Stimulated activated CD4-positive, alpha-beta T cell treated with anti-CD3 and anti-CD28 coated beads, Interleukin-2, amount 100 ng/mL, for 4 hours (primary cell): ENCODE measurements around the gene INPP5A.
"Not testable (repeated sequence)": the region's sequence is repeated elsewhere in the genome, so short reads cannot be mapped to it uniquely, and the experiment has no call there.

Experiments used
- DNase-seq: peaks from one replicate; pipeline ENCODE4 v3.0.0-alpha.2; 2020; ENCODE audit warnings: low read depth

The INPP5A gene

DNA sequence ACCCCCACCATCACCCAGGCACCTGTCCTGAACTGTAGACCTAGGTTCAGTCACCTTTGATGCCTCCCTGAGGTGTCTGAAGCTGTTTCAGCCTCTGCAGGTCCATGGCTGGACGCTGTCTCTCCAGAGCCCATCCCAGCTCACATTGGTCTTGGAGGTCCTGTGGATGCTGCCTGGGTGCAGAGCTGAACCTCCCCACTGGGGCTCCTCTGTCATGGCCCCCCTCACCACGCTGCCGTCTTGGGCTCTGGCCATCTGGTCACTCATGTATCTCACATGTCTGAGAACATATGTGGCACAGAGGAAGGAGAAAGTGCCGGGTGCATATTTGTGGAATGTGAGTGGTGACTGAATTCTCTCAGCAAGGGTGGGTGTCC is 139.5 kb downstream of the INPP5A start:
- no peak for DNase-seq

DNA sequence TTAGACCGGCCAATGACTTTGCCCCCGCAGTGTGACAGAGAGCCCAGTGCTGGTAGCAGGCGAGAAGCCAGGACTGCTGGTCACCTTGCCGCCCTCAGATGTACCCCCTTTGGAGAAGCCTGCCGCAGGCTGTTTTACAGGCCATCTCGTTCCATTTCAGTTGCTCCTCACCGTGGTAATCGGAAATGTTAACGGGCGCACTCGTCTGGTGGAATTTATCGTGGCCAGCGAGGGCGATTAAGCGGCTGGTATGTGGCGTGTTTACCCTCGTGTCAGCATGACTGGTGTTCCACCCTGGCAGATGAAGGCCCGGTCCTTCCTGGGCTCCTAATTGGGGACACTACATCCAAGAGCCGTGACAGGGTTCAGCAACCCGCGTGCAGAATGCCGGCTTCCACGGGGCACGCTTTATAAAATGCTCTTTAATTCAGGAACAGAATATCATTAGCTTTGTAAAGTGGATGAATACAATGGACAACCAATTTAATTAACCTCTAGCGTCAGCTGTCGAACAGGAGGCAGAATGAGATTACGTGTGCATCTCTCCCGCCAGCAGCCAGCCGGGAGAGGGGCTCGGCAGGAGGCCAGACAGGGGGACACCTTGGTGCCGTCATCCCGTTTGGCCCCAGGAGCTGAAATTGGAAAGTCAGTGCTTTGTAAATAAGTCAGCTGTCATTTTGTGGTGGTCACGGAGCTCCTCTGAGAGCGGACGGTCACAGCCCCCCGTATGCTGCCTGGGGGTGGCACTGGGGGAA is 140.1 kb downstream of the INPP5A start:
- no peak for DNase-seq

DNA sequence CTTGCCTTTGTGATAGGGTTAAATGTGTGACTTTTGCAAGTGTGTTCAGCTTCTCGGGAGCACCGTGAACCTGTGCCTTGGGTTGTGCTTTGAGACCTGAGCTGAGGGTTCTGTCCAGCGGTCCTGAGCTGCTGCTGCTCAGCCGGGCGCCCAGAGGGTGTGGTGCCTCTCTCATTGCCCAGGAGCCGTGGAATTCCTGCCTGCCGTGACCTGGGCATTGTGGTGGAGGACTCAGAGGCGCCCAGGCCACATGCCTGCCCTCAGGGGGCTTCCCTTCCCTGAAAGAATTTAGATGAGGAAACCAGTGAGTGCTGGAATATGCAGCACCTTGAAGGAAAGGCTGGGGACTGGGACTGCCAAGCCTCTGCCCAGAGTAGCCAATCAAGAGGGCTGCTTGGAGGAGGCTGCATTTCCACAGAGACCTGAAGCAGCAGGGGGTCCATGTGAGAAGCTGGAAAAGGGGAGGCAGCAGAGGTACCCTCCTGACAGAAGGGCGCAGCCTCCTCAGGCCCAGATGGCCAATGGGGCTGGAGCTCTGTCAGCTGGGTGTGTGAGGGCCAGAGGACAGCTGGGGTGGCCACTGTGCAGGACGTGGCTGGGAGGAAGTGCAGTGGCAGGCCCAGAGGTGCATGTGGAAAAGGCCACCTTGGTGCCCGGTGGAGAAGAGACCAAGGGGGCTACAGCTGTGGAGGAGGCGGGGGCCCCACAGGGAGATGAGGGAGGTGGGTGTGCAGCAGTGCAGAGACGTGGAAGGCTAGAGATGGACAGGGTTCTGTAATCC is 141.0 kb downstream of the INPP5A start:
- no peak for DNase-seq

DNA sequence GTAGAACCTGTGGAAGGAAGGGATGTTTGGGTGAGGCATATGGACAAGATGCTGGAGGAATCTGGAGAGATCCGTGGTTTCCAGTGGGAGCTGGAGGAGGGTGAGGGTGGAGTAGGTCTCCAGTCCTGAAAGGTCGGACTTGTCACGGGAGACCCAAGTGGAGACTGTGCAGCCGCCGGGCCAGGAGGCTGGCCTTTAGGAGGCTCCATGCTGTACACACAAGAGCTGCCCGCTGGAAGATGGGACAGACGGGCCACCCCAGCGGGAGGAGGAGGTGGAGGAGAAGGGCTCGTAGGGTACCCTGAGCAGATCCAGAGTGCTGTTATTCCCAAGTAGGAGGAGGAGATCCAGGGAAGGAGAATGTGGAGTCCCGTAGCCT is 141.6 kb downstream of the INPP5A start:
- DNase-seq = no peak

DNA sequence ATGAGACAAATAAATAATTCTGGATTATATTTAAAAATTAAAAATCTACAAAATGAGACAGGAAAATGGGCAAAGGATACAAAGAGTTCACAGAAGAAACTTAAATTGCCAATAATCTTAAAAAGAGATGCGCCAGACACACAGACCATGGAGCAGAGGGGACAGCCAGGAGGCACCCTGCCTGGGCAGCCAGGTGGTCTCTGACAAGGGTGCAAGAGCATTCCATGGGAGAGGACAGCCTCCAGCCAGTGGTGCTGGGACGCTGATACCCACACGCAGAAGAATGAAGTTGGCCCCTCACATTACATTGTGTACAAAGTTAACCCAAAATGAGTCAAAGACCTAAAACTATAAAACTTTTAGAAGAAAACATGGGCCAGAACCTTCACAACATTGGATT is 142.1 kb downstream of the INPP5A start:
- no peak for DNase-seq

DNA sequence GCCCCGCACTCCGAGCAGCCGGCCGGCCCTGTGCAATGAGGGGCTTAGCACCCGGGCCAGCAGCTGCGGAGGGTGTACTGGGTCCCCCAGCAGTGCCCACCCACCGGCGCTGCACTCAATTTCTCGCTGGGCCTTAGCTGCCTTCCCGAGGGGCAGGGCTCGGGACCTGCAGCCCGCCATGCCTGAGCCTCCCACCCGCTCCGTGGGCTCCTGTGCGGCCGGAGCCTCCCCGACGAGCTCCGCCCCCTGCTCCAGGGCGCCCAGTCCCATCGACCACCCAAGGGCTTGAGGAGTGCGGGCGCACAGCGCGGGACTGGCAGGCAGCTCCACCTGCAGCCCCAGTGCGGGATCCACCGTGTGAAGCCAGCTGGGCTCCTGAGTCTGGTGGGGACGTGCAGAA is 143.2 kb downstream of the INPP5A start:
- DNase-seq = not testable (repeated sequence)

DNA sequence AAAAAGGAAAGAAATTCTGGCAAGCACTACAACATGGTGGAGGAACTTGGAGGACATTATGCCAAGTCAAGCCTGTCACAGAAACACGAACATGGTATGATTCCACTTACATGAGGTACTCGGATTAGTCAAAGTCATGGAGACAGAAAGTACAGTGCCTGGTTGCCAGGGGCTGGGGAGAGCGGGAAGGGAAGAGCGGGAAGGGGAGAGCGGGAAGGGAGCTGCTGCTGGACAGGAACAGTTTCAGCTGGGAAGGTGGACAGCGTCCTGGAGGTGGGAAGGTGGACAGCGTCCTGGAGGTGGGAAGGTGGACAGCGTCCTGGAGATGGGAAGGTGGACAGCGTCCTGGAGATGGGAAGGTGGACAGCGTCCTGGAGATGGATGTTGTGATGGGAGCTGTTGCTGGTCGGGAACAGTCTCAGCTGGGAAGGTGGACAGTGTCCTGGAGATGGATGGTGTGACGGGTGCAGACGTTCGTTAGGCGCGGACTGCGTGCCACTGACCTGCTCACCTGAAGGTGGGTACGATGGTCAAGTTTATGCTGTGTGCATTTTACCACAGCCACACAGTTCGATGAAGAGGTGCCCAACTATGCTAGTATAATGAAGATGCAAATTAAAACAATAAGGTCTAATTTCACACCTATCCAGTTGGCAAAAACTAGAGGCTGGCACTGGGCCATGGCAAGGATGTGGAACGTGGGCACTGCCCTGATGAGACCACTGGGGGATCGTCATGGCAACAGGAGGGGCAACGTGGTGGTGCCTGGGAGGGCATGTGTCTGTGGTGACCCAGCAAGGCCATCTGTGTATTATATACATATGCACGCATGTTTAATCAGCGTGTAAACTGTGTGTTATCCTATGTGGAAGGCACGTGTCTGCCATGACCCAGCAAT is 144.5 kb downstream of the INPP5A start:
- DNase-seq = no peak

DNA sequence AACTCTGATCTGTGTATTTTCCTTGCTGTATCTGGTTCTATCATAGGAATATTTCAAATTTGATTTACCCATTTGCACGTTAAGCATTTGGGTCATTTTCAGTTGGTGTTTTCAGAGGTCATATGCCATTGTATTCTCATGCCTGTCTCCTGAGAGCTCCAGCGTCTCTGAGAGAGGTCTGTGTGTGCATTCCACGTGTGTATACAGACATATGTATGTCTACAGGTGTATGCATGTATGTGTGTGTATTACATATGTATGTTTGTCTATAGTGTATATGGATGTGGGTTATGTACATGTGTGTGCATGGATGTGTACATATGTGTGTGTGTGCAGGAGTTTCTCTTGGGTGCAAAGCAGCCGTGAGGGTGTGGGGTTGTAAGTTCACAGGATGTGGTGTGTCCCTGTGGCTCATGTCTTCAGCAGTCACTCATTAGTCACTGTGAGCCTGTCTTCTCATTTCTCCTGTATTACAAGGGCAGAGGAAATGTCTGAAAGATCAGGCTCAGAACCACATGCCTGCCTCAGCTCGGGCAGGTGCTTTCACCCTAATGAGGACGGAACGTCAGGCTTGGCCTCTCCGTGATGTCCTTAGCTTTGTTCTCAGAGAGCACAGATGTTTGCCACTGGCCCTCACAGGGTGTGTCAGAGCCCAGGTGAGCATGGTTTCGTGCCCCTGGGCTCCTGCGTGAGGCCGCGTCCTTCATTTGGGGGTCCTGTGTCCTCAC is 146.7 kb downstream of the INPP5A start:
- peak; percentile 4 for DNase-seq

DNA sequence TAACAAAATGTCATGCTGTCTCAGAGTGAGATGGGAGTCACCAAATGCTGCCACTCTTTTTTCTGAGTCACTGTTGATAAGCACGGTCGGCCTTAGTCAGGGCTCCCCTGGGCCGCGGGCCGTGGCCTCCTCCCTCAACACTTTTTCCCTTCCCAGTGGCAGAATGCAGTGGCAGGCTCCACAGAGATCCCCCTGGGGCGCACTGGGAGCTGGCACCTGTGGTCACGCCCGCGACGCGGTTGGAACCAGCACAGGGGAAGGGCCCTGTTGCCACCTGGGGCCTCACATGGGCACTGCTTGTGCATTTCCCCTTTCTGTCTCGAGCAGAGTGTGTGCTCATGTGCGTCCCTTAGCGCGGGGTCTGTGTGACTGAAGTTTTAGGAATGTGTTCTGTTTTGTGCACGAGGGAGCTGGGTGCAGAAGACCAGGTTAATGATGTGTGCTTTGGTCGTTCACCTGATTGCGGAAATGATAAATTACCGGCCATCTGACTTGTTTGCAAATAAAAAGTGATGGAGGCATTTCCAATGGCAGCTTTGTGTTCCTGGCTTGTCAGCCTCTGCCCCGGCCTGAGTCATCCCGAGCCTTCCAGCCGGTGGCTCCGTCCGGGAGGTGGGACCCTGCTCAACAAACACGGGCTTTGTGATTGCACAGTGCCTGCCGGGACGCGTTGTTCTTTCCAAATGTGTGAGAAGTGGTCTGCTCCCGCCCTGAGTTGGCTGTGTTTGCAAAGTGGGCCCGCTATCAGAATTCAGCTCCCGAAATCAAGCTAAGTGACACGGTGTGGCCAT is 147.7 kb downstream of the INPP5A start:
- DNase-seq = no peak

DNA sequence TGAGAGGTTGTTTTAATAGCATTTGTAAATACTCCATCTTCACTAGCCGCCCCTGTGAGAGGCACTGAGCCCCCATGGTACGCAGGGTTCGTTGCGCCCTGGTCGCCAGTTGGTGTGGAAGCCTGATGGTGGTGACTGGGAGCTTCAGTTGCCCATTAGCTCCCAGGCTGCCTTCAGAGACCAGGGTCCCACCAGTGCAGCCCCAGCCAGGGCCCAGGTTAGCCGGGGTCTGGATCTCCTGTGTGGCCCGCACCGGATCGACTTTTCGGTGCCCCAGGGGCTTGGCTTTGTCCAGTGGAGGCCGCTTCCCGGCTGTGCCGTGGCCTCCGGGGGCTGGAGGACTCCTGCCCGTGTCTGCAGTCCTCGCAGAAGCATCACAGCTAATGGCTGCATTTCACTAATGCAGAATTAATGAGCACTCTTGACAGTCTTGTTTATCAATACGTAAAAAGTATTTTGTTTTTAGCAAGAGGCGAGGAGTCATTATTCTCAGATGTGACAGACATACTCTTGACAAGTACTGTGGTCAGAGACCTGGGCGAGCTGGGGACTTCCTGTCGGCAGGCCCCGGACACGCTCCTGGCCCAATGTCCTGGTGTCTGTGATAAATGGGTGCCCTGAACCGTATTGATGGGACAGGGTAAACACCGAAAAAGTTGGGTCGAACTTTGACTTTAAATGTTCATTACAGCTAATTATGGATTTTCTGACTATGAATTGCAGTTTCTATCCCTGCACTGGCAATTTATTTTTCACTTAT is 148.5 kb downstream of the INPP5A start:
- DNase-seq = no peak

DNA sequence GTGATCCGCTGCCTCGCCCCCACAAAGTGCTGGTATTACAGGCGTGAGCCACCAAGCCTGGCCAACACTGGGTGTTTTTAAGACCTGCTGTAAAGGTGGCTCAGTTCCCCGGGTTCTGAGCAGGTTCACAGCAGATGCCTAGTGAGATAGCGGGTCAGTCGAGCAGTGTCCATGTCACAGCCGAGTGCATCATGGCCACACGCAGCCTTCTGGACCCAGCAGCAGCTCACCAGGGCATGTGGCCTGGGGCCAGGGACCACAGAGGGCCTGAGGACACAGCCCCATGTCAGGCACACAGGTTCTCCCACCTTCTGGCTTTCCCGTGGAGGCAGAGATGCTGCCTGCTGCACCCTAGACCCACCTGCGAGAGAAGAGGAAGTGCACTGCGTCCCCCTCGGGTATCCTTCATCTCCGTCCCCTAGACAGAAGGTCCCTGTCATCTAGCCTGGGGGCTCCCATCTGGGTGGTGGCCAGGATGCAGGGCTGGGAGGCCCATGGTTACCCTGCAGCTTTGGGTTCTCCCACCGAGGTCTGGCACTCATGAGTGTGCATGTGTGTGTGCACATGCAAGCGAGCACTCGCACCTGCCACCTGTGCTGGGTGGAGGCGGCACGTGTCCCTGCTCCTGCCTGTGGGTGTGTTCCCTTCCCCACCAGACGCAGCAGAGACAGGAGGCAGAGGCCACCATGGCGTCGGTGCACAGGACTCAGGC is 149.8 kb downstream of the INPP5A start:
- DNase-seq = no peak

DNA sequence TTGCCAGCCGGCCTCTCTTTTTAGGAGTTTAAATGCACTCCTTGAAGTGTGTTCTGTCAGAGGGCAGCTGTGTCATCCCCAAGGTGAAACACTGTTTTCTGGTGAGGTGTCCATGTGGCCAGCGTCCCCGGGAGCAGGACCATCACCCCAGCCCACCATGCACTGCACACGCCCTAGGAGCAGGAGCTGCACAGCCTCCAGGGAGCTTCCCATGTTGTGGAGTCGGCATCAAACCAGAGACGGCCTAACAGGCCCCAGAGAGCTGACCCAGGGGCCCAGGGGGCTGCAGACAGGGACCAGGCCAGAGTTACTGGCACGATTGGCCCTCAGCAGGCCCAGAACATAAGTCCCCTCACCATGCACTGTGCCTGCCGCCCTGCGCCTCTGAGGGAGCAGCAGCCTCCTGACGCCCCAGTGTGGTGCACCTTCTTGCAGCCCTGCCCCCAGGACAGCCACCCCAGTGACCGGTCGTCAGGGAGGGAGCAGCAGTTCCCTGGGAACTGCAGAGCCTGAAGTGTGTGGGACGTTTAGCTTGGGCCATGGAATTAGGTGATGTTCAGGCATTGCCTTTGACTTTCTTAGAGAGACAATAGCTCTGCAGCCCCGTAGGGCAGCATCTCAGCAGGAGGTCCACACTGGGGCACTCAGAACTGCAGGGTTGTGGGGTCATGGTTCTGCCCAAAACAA is 150.4 kb downstream of the INPP5A start:
- no peak for DNase-seq

DNA sequence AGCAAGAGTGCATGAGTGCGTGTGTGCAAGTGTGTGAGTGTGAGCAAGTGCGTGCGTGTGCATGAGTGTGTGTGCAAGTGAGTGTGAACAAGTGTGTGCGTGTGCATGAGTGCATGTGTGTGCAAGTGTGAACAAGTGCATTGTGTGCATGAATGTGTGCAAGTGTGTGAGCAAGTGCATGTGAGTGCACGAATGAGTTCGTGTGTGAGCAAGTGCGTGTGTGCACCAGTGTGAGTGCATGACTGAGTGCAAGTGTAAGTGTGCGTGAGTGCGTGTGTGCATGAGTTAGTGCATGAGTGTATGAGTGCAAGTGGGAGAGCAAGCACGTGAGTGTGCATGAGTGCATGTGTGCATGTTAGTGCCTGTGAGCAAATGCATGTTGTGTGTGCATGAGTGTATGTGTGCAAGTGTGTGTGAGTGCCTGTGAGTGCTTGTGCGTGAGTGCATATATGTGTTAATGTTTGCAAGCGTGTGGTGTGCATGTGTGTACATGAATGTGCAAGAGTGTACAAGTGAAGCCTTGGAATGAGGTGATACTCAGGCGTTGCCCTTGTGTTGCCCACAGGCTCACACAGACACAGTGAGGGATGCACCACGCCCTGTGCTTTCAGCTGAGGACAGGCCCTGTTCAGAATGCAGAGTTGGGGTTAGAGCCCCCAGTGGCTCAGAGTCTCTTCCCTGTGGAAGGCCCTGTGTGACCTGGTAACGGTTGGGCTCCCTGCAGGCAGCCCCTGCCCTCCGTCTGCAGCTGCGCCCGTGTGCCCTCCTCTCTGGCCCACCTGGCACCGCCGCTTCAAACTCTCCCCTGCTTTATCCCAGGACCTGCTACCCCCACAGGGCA is 151.2 kb downstream of the INPP5A start:
- no peak for DNase-seq

DNA sequence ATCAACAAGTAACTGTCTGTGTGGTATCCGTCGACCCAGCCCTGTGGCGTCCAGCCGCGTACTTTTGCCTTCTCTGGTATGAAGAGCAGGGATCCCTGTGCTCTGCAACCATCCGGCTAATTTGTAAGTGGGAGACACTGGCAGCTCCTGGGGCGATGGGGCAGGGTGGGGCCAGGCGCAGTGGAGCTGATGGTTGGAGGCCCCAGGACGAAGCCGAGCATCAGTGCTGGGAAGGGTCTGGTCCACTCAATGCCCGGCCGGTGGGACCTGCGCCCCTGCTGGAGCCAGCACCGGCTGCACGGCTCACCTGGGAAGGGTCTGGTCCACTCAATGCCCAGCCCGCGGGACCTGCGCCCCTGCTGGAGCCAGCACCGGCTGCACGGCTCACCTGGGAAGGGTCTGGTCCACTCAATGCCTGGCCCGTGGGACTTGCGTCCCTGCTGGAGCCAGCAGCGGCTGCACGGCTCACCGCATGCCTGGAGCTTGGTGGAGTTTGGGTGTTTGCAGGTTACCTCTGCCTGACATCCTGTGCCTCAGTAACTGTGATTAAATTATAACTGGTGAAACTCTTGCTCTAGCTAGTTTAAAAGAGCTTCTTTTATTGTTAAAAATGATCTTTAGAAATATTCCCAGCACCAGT is 152.3 kb downstream of the INPP5A start:
- no peak for DNase-seq

DNA sequence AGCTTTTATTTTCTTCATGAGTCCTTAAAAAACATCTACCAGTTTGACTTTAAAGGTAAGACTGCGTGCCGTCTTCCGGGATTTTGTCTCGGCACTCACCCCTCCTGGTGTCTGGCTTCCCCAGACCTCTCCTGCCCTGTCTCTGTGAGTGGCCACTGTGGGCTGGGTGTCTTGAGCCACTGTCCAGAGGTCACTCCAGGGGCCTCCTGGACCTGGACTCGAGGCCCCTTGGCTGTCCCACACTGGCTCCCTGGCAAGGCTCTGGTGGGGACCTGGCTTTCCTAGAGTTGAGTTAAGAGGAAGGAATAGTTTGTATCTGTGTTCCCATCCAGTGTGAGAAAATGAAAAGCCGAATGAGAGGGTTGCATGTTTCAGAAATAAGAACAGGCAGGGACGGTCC is 152.8 kb downstream of the INPP5A start:
- no peak for DNase-seq

DNA sequence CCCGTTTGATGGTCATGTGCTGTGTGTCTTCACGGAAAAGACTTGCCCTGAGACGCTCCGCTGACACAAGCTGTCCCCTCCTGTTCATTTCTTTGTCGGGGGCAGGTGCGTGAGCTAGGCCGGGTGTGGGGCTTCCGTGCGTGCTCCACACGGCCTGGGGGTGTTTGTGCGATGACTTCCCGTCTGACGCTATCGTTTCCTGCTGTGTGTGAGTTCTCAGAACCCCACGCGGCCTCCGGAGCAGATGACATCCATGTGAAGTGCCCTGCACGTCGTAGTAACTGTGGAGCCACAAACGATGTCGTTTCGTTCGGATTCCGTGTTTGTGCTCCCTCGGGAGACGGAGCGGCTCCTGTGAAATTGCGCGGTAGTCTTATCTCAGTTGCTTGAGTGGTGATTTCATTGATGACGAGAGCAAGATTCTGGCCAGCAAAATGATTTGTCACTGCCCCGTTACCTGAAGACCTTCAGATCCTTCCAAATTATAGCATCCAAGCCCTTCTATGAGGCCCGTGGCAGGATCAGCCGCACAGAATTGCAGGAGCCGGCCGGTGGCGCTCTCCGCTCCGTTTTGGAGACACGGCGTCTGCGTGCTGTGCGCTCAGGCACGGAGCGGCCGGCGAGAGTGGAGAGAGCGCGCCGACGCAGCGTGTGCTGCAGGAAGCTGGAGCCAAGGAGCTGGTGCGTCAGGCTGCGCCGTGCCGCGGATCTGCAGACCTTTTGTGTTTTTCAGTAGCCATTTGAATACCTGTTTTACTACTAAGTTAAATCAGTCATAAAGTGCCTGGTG is 153.4 kb downstream of the INPP5A start:
- DNase-seq = no peak

DNA sequence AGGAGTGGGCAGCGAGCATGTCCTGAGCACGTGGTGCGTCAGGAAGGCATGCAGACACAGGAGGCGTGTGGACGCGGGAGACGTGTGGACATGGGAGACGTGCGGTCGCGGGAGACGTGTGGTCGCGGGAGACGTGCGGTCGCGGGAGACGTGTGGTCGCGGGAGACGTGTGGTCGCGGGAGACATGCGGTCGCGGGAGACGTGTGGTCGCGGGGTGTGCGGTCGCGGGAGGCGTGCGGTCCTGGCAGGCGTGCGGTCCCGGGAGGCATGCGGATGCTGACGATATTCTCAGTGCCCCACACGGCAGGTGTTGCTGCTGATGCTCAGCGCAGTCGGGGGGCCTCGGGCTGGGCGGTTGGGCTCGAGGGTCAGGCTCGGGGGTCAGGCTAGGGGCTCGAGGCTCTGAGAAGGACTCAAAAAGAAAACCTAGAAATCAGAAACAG is 154.1 kb downstream of the INPP5A start:
- DNase-seq = no peak
